T-helper 1 cell treated with Interleukin-12 subunit alpha and Interleukin-12 subunit beta and Interleukin-4 antibody, amounts not matched to agents 30 ng/mL and 1 ng/mL, for 36 hours (primary cell): Measurements from ENCODE around the gene ABCD3. TPM values are rescaled to one million over a fixed set of nuclear protein-coding genes. Genes with fewer than 3 reads are reported as not detected.

Experiments used
- total RNA-seq: library from RNA; stranded (reverse); gene quantifications from 2 replicates; pipeline ENCODE4 v1.2.3, GENCODE V29; 2022

The ABCD3 gene
- total RNA-seq, 1 donor from 2014 or later: 23.6 TPM

Other genes with a start within 250 kb of the ABCD3 start
- 0.02 and 0.07 TPM in 2 replicates for gene ARHGAP29, start 180.8 kb upstream of the ABCD3 start, total RNA-seq
- gene F3, start 123.4 kb downstream of the ABCD3 start, total RNA-seq: 0.17 TPM in 1 of 2 replicates, not detected in the other